ENCODE data around the gene MRM3. TPM values are rescaled to one million over a fixed set of nuclear protein-coding genes. Genes with fewer than 3 reads are reported as not detected.
"Not testable (repeated sequence)": the region's sequence is repeated elsewhere in the genome, so short reads cannot be mapped to it uniquely, and the experiment has no call there.

MRM3 gene
- total RNA-seq, 3 donors from 2014 or later: 16.5 to 18.4 (median 16.7) TPM

DNA sequence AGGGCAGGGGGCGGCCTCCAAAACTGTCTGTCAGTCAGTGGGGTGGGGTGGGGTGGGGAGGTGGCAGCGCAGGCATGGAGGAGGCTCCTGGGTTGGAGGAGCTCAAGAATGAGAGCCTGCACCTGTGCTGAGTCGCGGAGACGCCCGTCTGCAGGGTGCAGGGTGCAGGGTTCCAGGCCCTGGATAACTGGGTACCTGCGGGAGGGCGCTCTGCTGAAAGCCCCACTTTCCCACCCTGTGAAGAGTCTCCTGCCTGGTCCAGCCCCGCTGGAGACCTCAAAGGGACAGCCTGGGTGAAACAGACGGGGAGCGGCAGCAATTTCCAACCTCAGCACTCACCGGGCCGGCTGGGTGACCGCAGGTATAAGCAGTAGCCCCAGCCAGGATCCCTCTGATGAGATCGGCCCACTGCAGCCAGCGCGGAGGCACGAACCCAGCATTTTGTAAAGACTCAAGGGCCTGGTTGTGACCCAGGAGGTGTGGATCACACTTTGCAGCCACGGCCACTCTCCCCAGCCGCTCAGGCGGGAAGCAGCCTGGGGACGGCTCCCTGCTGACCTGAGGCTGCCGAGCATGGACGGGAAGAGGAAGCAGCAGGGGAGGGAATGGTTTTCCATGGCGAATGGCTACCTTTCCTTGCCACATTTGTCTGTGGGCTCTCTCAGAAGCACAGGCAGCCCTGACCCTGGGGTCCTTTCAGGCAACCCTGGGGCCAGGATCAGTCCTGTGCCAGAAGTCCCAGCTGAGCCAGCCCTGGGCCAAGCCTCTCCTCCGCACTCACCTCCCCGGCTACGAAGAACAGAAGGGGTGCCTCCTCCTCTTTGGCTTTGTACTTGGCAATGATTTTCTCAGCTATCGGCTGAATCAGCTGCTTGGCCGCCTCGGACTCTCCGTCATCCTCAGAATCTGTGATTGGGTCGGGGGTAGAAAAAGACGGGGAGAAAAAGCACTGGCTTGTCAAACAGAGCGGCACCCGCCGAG is 21.0 kb downstream of the MRM3 start:
- no peaks in the 10 kb centered on the region for H3K27me3 ChIP-seq
- no peaks in the 10 kb centered on the region for H3K9me3 ChIP-seq
- no peak overlapping the region for H3K27ac ChIP-seq
- TF ChIP-seq POLR2AphosphoS5 (IDR thresholded peaks at IDR 0.05) (no peak), POLR2A (IDR thresholded peaks at IDR 0.05) (no peak)
- TF ChIP-seq, protein P1, sequence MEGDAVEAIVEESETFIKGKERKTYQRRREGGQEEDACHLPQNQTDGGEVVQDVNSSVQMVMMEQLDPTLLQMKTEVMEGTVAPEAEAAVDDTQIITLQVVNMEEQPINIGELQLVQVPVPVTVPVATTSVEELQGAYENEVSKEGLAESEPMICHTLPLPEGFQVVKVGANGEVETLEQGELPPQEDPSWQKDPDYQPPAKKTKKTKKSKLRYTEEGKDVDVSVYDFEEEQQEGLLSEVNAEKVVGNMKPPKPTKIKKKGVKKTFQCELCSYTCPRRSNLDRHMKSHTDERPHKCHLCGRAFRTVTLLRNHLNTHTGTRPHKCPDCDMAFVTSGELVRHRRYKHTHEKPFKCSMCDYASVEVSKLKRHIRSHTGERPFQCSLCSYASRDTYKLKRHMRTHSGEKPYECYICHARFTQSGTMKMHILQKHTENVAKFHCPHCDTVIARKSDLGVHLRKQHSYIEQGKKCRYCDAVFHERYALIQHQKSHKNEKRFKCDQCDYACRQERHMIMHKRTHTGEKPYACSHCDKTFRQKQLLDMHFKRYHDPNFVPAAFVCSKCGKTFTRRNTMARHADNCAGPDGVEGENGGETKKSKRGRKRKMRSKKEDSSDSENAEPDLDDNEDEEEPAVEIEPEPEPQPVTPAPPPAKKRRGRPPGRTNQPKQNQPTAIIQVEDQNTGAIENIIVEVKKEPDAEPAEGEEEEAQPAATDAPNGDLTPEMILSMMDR (IDR thresholded peaks at IDR 0.05): no peak
- no peaks in the 10 kb centered on the region for H3K4me1 ChIP-seq
- DNase-seq (ENCODE audit: low spot score in 2 of 2): no peak
- intact Hi-C loops (cut with DNase I; ENCODE audit: low total_unique reads): no loop called here
- no peak overlapping the region for H3K4me3 ChIP-seq
- no peaks in the 10 kb centered on the region for H3K36me3 ChIP-seq

- H3K4me3 ChIP-seq: no peak overlapping the region
- no peak for DNase-seq (ENCODE audit: low spot score in 2 of 2)
- TF ChIP-seq POLR2A (IDR thresholded peaks at IDR 0.05) (no peak), POLR2AphosphoS5 (IDR thresholded peaks at IDR 0.05) (no peak)
- TF ChIP-seq, protein P1 (IDR thresholded peaks at IDR 0.05): no peak
- intact Hi-C loops (cut with DNase I; ENCODE audit: low total_unique reads): no loop called here
- no peaks in the 10 kb centered on the region for H3K4me1 ChIP-seq
- H3K27me3 ChIP-seq: no peaks in the 10 kb centered on the region
- H3K9me3 ChIP-seq: no peaks in the 10 kb centered on the region
- no peaks in the 10 kb centered on the region for H3K36me3 ChIP-seq
- no peak overlapping the region for H3K27ac ChIP-seq
Observed at GRCh38 chr17:804541-805435, 22.6 kb downstream of the MRM3 start.

GRCh38 chr17:805886-806285 is 23.7 kb downstream of the MRM3 start:
- intact Hi-C loops (cut with DNase I; ENCODE audit: low total_unique reads); DNase-seq (ENCODE audit: low spot score in 2 of 2); H3K27ac ChIP-seq; H3K4me3 ChIP-seq; H3K36me3 ChIP-seq; H3K4me1 ChIP-seq; H3K27me3 ChIP-seq; H3K9me3 ChIP-seq: not testable (repeated sequence)

DNA sequence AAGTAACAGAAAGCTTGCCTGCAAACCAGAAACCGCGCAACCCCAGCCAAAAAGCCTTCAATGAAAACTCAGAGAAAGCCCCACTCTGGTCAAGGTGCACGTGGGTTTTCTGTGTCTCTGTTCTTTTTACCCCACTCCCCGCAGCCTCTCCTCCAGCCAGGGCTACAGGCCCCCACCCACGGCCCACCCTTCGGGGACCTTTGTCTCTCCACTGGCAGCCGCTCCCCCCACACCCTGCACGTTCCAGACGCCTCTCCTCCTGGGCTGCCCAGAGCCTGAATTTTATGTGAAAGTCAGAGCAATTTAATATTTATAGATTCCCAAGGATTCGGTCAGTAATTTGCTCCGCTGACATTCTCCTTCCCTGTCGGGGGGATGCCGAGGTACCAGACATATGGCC is 24.2 kb downstream of the MRM3 start:
- intact Hi-C loops (cut with DNase I; ENCODE audit: low total_unique reads): no loop called here
- no peaks in the 10 kb centered on the region for H3K4me1 ChIP-seq
- no peak for DNase-seq (ENCODE audit: low spot score in 2 of 2)
- H3K27me3 ChIP-seq: no peaks in the 10 kb centered on the region
- H3K9me3 ChIP-seq: no peaks in the 10 kb centered on the region
- TF ChIP-seq POLR2A (IDR thresholded peaks at IDR 0.05) (no peak), POLR2AphosphoS5 (IDR thresholded peaks at IDR 0.05) (no peak)
- TF ChIP-seq, protein P1 (IDR thresholded peaks at IDR 0.05): no peak
- no peaks in the 10 kb centered on the region for H3K36me3 ChIP-seq
- H3K27ac ChIP-seq: no peak overlapping the region
- H3K4me3 ChIP-seq: no peak overlapping the region

DNA sequence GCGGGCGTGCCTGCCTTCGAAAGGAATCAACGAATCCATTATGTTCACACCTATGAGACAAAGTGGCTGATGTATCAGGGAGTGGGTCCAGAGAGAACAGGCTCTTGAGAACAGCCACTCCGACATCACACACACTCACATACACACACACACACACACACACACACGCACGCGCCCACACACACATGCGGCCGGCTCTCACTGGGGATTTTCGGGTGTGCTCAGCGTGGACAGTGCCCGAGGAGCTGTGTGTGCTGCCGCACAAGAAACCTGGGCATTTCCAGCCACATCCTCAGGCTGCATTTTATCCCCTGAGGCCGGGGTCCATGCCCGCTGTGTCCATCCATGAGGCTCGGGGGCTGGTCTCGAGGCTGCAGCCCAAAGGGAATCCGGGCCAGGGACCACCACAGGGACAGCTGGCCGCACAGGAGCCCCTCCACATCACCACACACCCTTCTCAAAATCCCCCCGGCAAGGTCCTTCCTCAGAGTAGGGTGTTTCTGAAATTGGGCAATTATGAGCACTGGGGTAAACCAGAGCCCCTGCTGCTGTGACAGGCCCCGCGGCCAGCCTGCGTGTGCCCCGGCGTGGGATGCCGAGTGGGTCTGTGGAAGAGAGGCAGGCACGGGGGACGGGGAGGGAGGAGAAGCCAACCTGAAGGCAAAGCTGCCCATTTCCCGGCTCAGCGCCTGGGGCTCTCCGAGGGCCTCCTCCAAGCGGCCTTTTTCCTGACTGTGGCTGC is 24.8 kb downstream of the MRM3 start:
- Histone ChIP-seq H3K27ac (no peak overlapping the region), H3K4me1 (no peaks in the 10 kb centered on the region), H3K4me3 (no peak overlapping the region), H3K36me3 (no peaks in the 10 kb centered on the region), H3K9me3 (no peaks in the 10 kb centered on the region), H3K27me3 (no peaks in the 10 kb centered on the region)
- TF ChIP-seq POLR2A (IDR thresholded peaks at IDR 0.05) (no peak), POLR2AphosphoS5 (IDR thresholded peaks at IDR 0.05) (no peak)
- TF ChIP-seq, protein P1 (IDR thresholded peaks at IDR 0.05): no peak
- no peak for DNase-seq (ENCODE audit: low spot score in 2 of 2)
- intact Hi-C loops (cut with DNase I; ENCODE audit: low total_unique reads): no loop called here
